Trophoblast cell (in vitro differentiated cells and primary cell): ENCODE measurements around the gene PWP2.
"Not testable (repeated sequence)": the region's sequence is repeated elsewhere in the genome, so short reads cannot be mapped to it uniquely, and the experiment has no call there.

Source experiments
- DNase-seq, 2 donors: peaks; one replicate each; pipeline ENCODE4 v3.0.0-alpha.2; 2016
- H2AFZ ChIP-seq: 2 replicates; pipeline ENCODE4 v1.6.1; 2013; ENCODE audit warnings: low read length, moderate library complexity, mild to moderate bottlenecking; ENCODE audit not compliant: insufficient read depth, poor library complexity
- H2AK5ac ChIP-seq: 2 replicates; pipeline ENCODE4 v1.6.1; 2013; ENCODE audit warnings: mild to moderate bottlenecking, low read length
- H2BK120ac ChIP-seq: 2 replicates; pipeline ENCODE4 v1.6.1; 2013; ENCODE audit warnings: low read length, mild to moderate bottlenecking, moderate library complexity; ENCODE audit not compliant: insufficient read depth, poor library complexity
- H2BK12ac ChIP-seq: 2 replicates; pipeline ENCODE4 v1.6.1; 2013; ENCODE audit warnings: mild to moderate bottlenecking, low read length, moderate library complexity
- H2BK5ac ChIP-seq: 2 replicates; pipeline ENCODE4 v1.6.1; 2013; ENCODE audit warnings: low read length, low read depth, moderate library complexity, mild to moderate bottlenecking; ENCODE audit not compliant: poor library complexity
- H3K14ac ChIP-seq: 2 replicates; pipeline ENCODE4 v1.6.1; 2013; ENCODE audit warnings: mild to moderate bottlenecking, low read length
- H3K18ac ChIP-seq: 2 replicates; pipeline ENCODE4 v1.6.1; 2013; ENCODE audit warnings: mild to moderate bottlenecking, low read length
- H3K23ac ChIP-seq: 2 replicates; pipeline ENCODE4 v1.6.1; 2013; ENCODE audit warnings: low read length
- H3K27ac ChIP-seq: 2 replicates; pipeline ENCODE4 v1.5.1; 2013; ENCODE audit warnings: low read depth, mild to moderate bottlenecking, inconsistent platforms, low read length, moderate library complexity
- H3K27me3 ChIP-seq: 2 replicates; pipeline ENCODE4 v1.6.1; 2013; ENCODE audit warnings: inconsistent platforms, mild to moderate bottlenecking, low read length, moderate library complexity; ENCODE audit not compliant: insufficient read depth
- H3K36me3 ChIP-seq, 2 experiments: 1 replicate in 1 of 2; 2 replicates in 1 of 2; pipeline ENCODE4 v1.6.1; 2013; ENCODE audit warnings: low read length in 2 of 2, mild to moderate bottlenecking in 2 of 2, moderate library complexity in 1 of 2; ENCODE audit not compliant: insufficient read depth in 2 of 2, control insufficient read depth in 1 of 2
- H3K4ac ChIP-seq: 2 replicates; pipeline ENCODE4 v1.6.1; 2013; ENCODE audit warnings: low read depth, mild to moderate bottlenecking, low read length, moderate library complexity
- H3K4me1 ChIP-seq, 2 experiments: 1 replicate in 1 of 2; 2 replicates in 1 of 2; pipeline ENCODE4 v1.6.1; 2013; ENCODE audit warnings: low read length in 2 of 2, mild to moderate bottlenecking in 2 of 2, moderate library complexity in 1 of 2; ENCODE audit not compliant: insufficient read depth in 2 of 2, control insufficient read depth in 1 of 2
- H3K4me2 ChIP-seq: 2 replicates; pipeline ENCODE4 v1.6.1; 2013; ENCODE audit warnings: inconsistent platforms, mild to moderate bottlenecking, low read length, moderate library complexity
- H3K4me3 ChIP-seq: 2 replicates; pipeline ENCODE4 v1.5.1; 2013; ENCODE audit warnings: mild to moderate bottlenecking, low read depth, low read length, inconsistent platforms
- H3K79me1 ChIP-seq: one replicate; pipeline ENCODE4 v1.6.1; 2013; ENCODE audit warnings: low read length
- H3K79me2 ChIP-seq: 2 replicates; pipeline ENCODE4 v1.6.1; 2013; ENCODE audit warnings: low read length, mild to moderate bottlenecking; ENCODE audit not compliant: control insufficient read depth, insufficient read depth, poor library complexity
- H3K9ac ChIP-seq: 2 replicates; pipeline ENCODE4 v1.6.1; 2013; ENCODE audit warnings: mild to moderate bottlenecking, low read length
- H3K9me3 ChIP-seq: 2 replicates; pipeline ENCODE4 v1.6.1; 2013; ENCODE audit warnings: low read depth, mild to moderate bottlenecking, control low read depth, inconsistent platforms, low read length; ENCODE audit not compliant: insufficient read depth
- H4K12ac ChIP-seq: 2 replicates; pipeline ENCODE4 v1.6.1; 2013; ENCODE audit warnings: low read depth, mild to moderate bottlenecking, low read length, moderate library complexity
- H4K8ac ChIP-seq: 2 replicates; pipeline ENCODE4 v1.6.1; 2013; ENCODE audit warnings: low read depth, mild to moderate bottlenecking, low read length, moderate library complexity
- H4K91ac ChIP-seq: one replicate; pipeline ENCODE4 v1.6.1; 2013; ENCODE audit warnings: low read depth, mild to moderate bottlenecking, low read length, moderate library complexity
- WGBS: extraction: QIAGEN DNeasy Blood & Tissue Kit; methylation state at CpG from one replicate; pipeline ENCODE4 v1.1.7; 2013; ENCODE audit warnings: missing lambda C conversion rate; ENCODE audit not compliant: insufficient read length, insufficient coverage; ENCODE audit errors: extremely low coverage; 5-methylcytosine and 5-hydroxymethylcytosine counted together

PWP2 gene

GRCh38 chr21:44139787-44140551 lies 32.8 kb downstream of the PWP2 start:
- not testable (repeated sequence) for H3K4me1 ChIP-seq, H3K36me3 ChIP-seq, H3K27ac ChIP-seq, DNase-seq, H2BK5ac ChIP-seq, H3K27me3 ChIP-seq, H3K23ac ChIP-seq, H3K4me3 ChIP-seq, H2AFZ ChIP-seq, H3K9ac ChIP-seq, H3K18ac ChIP-seq, H3K14ac ChIP-seq, H3K79me1 ChIP-seq, H2AK5ac ChIP-seq, H3K4me2 ChIP-seq, H3K79me2 ChIP-seq, H4K91ac ChIP-seq, H2BK12ac ChIP-seq, H2BK120ac ChIP-seq, H3K9me3 ChIP-seq, H4K8ac ChIP-seq, H3K4ac ChIP-seq, H4K12ac ChIP-seq
- WGBS, result no CpG with 5 or more reads among the region's 30 CpGs

GRCh38 chr21:44140552-44140932 lies 33.3 kb downstream of the PWP2 start:
- H2AFZ ChIP-seq, H2BK12ac ChIP-seq, H3K79me1 ChIP-seq, H3K27me3 ChIP-seq, H3K27ac ChIP-seq, H3K18ac ChIP-seq, H3K9ac ChIP-seq, H4K12ac ChIP-seq, H3K36me3 ChIP-seq, H4K8ac ChIP-seq, H2BK5ac ChIP-seq, H3K4me2 ChIP-seq, H3K4ac ChIP-seq, H3K9me3 ChIP-seq, H2BK120ac ChIP-seq, H3K4me1 ChIP-seq, H3K23ac ChIP-seq, H4K91ac ChIP-seq, H2AK5ac ChIP-seq, DNase-seq, H3K79me2 ChIP-seq, H3K14ac ChIP-seq, H3K4me3 ChIP-seq: not testable (repeated sequence)
- WGBS, result no CpG with 5 or more reads among the region's 18 CpGs

GRCh38 chr21:44142470-44142869 lies 35.3 kb downstream of the PWP2 start:
- not testable (repeated sequence) for H3K79me1 ChIP-seq, H3K18ac ChIP-seq, H3K79me2 ChIP-seq, H3K27me3 ChIP-seq, H3K4ac ChIP-seq, H2AFZ ChIP-seq, H4K91ac ChIP-seq, H4K12ac ChIP-seq, H2BK120ac ChIP-seq, H4K8ac ChIP-seq, H3K23ac ChIP-seq, H3K14ac ChIP-seq, H2BK5ac ChIP-seq, H2AK5ac ChIP-seq, H3K4me1 ChIP-seq, H3K9me3 ChIP-seq, H3K36me3 ChIP-seq, H2BK12ac ChIP-seq, H3K9ac ChIP-seq, H3K4me3 ChIP-seq, DNase-seq, H3K27ac ChIP-seq, H3K4me2 ChIP-seq
- WGBS, result no CpG with 5 or more reads among the region's 10 CpGs

- not testable (repeated sequence) for H3K9ac ChIP-seq, H3K27me3 ChIP-seq, H3K79me2 ChIP-seq, H3K79me1 ChIP-seq, H3K4ac ChIP-seq, H3K36me3 ChIP-seq, H3K18ac ChIP-seq, DNase-seq, H3K4me3 ChIP-seq, H3K14ac ChIP-seq, H4K91ac ChIP-seq, H2BK12ac ChIP-seq, H3K23ac ChIP-seq, H2BK120ac ChIP-seq, H2BK5ac ChIP-seq, H2AK5ac ChIP-seq, H3K4me1 ChIP-seq, H2AFZ ChIP-seq, H3K4me2 ChIP-seq, H3K27ac ChIP-seq, H4K12ac ChIP-seq, H3K9me3 ChIP-seq, H4K8ac ChIP-seq
- WGBS, result no CpG with 5 or more reads among the region's 17 CpGs
Observed at GRCh38 chr21:44143380-44143779, 36.2 kb downstream of the PWP2 start.
